GM23338 (cell line): Measurements from ENCODE around the gene S100B. TPM values are rescaled to one million over a fixed set of nuclear protein-coding genes. Genes with fewer than 3 reads are reported as not detected.

Experiments
- ATAC-seq: fragments of 200-7000 bp; cut with Tn5 transposase; 3 replicates; pipeline ENCODE4 v1.9.1; 2020
- DNase-seq: peaks from one replicate; pipeline ENCODE4 v3.0.0-alpha.2; 2015; ENCODE audit warnings: low spot score
- H2AFZ ChIP-seq: fragments of 200-600 bp; sonication (generic); 2 replicates; pipeline ENCODE4 v1.8.0; 2016; ENCODE audit warnings: antibody characterized with exemption, mild to moderate bottlenecking, moderate library complexity
- H3F3A ChIP-seq: fragments of 200-600 bp; sonication (generic); replicated peaks from 2 replicates; pipeline ENCODE4 v1.8.0; 2017; ENCODE audit warnings: antibody characterized with exemption, mixed run types, low read depth
- H3K27ac ChIP-seq: fragments of 200-600 bp; sonication (generic); 2 replicates; pipeline ENCODE4 v1.6.1; 2016; ENCODE audit warnings: low read depth
- H3K27me3 ChIP-seq: fragments of 200-600 bp; sonication (generic); 2 replicates; pipeline ENCODE4 v1.8.0; 2016; ENCODE audit warnings: mild to moderate bottlenecking, mixed run types, moderate library complexity; ENCODE audit not compliant: insufficient read depth
- H3K36me3 ChIP-seq: fragments of 200-600 bp; sonication (generic); 2 replicates; pipeline ENCODE4 v1.8.0; 2016; ENCODE audit warnings: mild to moderate bottlenecking; ENCODE audit not compliant: insufficient read depth
- H3K4me1 ChIP-seq: fragments of 200-600 bp; sonication (generic); 2 replicates; pipeline ENCODE4 v1.8.0; 2016; ENCODE audit warnings: mild to moderate bottlenecking, moderate library complexity; ENCODE audit not compliant: insufficient read depth
- H3K4me2 ChIP-seq: fragments of 200-600 bp; sonication (generic); 2 replicates; pipeline ENCODE4 v1.7.1; 2017; ENCODE audit warnings: mixed run types
- H3K4me3 ChIP-seq: fragments of 200-600 bp; sonication (generic); 2 replicates; pipeline ENCODE4 v1.6.1; 2016; ENCODE audit warnings: mixed run types
- H3K79me2 ChIP-seq: fragments of 200-600 bp; sonication (generic); replicated peaks from 2 replicates; pipeline ENCODE4 v1.8.0; 2017; ENCODE audit warnings: mild to moderate bottlenecking; ENCODE audit not compliant: insufficient read depth
- H3K9me2 ChIP-seq: fragments of 200-600 bp; sonication (generic); 2 replicates; pipeline ENCODE4 v1.8.0; 2017; ENCODE audit not compliant: insufficient read depth
- H4K20me1 ChIP-seq: fragments of 200-600 bp; sonication (generic); replicated peaks from 2 replicates; pipeline ENCODE4 v1.8.0; 2017; ENCODE audit warnings: mild to moderate bottlenecking; ENCODE audit not compliant: insufficient read depth
- H3K27ac Mint-ChIP-seq: 2 replicates; pipeline ENCODE4 v1.8.0; 2020; ENCODE audit warnings: inconsistent platforms, mild to moderate bottlenecking, moderate library complexity, mixed read lengths
- H3K27me3 Mint-ChIP-seq: 3 replicates; pipeline ENCODE4 v1.8.0; 2022; ENCODE audit warnings: low read depth, mild to moderate bottlenecking, moderate library complexity, mixed read lengths, inconsistent platforms; ENCODE audit not compliant: insufficient read depth, poor library complexity
- H3K36me3 Mint-ChIP-seq: 3 replicates; pipeline ENCODE4 v1.8.0; 2021; ENCODE audit warnings: low read depth, mild to moderate bottlenecking, inconsistent platforms, moderate library complexity, mixed read lengths
- H3K4me1 Mint-ChIP-seq: 3 replicates; pipeline ENCODE4 v1.8.0; 2020; ENCODE audit warnings: mild to moderate bottlenecking, inconsistent platforms, mixed read lengths
- H3K4me3 Mint-ChIP-seq: 3 replicates; pipeline ENCODE4 v1.8.0; 2021; ENCODE audit warnings: moderate library complexity, mild to moderate bottlenecking, inconsistent platforms, mixed read lengths
- H3K9me3 Mint-ChIP-seq: 3 replicates; pipeline ENCODE4 v1.8.0; 2020; ENCODE audit warnings: moderate library complexity, mild to moderate bottlenecking, inconsistent platforms, mixed read lengths
- CREB1 ChIP-seq: fragments of 250-450 bp; sonication (Bioruptor Pico); IDR thresholded peaks from 2 replicates; pipeline ENCODE4 v1.5.0; 2020; ENCODE audit warnings: low read depth, mild to moderate bottlenecking, moderate library complexity
- CTCF ChIP-seq, 2 experiments: fragments of 200-600 bp in 1 of 2; sonication (generic) in 1 of 2; conservative IDR thresholded peaks; 2 replicates each; pipeline versions ENCODE4 v1.5.1 to v1.6.1; 2016 to 2017; ENCODE audit warnings: antibody characterized with exemption in 2 of 2, low read depth in 2 of 2, mild to moderate bottlenecking in 2 of 2, moderate library complexity in 1 of 2
- ETS1 ChIP-seq: IDR thresholded peaks from 2 replicates; pipeline ENCODE4 v1.6.1; 2016; ENCODE audit warnings: antibody characterized with exemption
- EZH2 ChIP-seq: fragments of 200-600 bp; sonication (generic); IDR thresholded peaks from one replicate; pipeline ENCODE4 v1.8.0; 2017; ENCODE audit warnings: antibody characterized with exemption, mild to moderate bottlenecking, low read depth; ENCODE audit not compliant: unreplicated experiment
- EZH2phosphoT487 ChIP-seq: fragments of 200-600 bp; sonication (generic); IDR thresholded peaks from one replicate; pipeline ENCODE4 v1.8.1; 2018; ENCODE audit warnings: antibody characterized with exemption; ENCODE audit not compliant: unreplicated experiment
- JUNB ChIP-seq: IDR thresholded peaks from one replicate; pipeline ENCODE4 v1.6.1; 2016; ENCODE audit warnings: antibody characterized with exemption; ENCODE audit not compliant: unreplicated experiment
- NANOG ChIP-seq: IDR thresholded peaks from 2 replicates; pipeline ENCODE4 v1.6.1; 2016; ENCODE audit warnings: antibody characterized with exemption, borderline replicate concordance
- POLR2AphosphoS5 ChIP-seq: IDR thresholded peaks from 2 replicates; pipeline ENCODE4 v1.6.1; 2016; ENCODE audit warnings: antibody characterized with exemption, low read depth
- REST ChIP-seq: IDR thresholded peaks from one replicate; pipeline ENCODE4 v1.6.1; 2018; ENCODE audit warnings: antibody characterized with exemption; ENCODE audit not compliant: unreplicated experiment
- STAT1 ChIP-seq: IDR thresholded peaks from one replicate; pipeline ENCODE4 v1.6.1; 2016; ENCODE audit warnings: antibody characterized with exemption; ENCODE audit not compliant: unreplicated experiment
- ZNF114 ChIP-seq: fragments of 250-450 bp; sonication (Bioruptor Pico); IDR thresholded peaks from 2 replicates; pipeline ENCODE4 v1.5.0; 2020; ENCODE audit warnings: mild to moderate bottlenecking, moderate library complexity
- ZNF331 ChIP-seq: fragments of 250-450 bp; sonication (Bioruptor Pico); IDR thresholded peaks from 2 replicates; pipeline ENCODE4 v1.5.0; 2020; ENCODE audit warnings: low read depth, mild to moderate bottlenecking, moderate library complexity
- ZNF462 ChIP-seq: fragments of 250-450 bp; sonication (Bioruptor Pico); IDR thresholded peaks from 2 replicates; pipeline ENCODE4 v1.5.0; 2020; ENCODE audit warnings: mild to moderate bottlenecking, moderate library complexity
- polyA plus RNA-seq: library from polyadenylated mRNA; unstranded; fragments of >200 nt; fragmentation: Nextera tagmentation; extraction: Ambion mirVana; gene quantifications from 2 replicates; pipeline ENCODE4 v1.2.1, GENCODE V29; 2016
- total RNA-seq: library from RNA; depleted of rRNA; stranded (reverse); fragments of >200 nt; shearing (Covaris generic); gene quantifications from 2 replicates; pipeline ENCODE4 v1.2.3, GENCODE V29; 2014

Gene S100B
- total and polyA plus RNA-seq, 2 experiments from 2014 or later: 0.97 to 1.5 TPM

- DNase-seq: no peak
- no peaks in the 10 kb centered on the region for H3K4me1 ChIP-seq
- no peak overlapping the region for H3K4me2 ChIP-seq
- H3K9me2 ChIP-seq: no peaks in the 10 kb centered on the region
- H3K4me3 Mint-ChIP-seq: no peak overlapping the region
- H3K79me2 ChIP-seq: no peaks in the 10 kb centered on the region
- no peaks in the 10 kb centered on the region for H3K4me1 Mint-ChIP-seq
- ATAC-seq: no peak
- no peaks in the 10 kb centered on the region for H3K9me3 Mint-ChIP-seq
- peaks cover 4% of the 10 kb centered on the region for H3K27me3 Mint-ChIP-seq
- H3K27ac ChIP-seq: no peak overlapping the region
- no peak overlapping the region; the same call in 1 of the 2 replicates for H3K27ac Mint-ChIP-seq
- H2AFZ ChIP-seq: no peak overlapping the region
- H3F3A ChIP-seq: no peaks in the 10 kb centered on the region
- TF ChIP-seq EZH2 (no peak), JUNB (no peak), STAT1 (no peak), ZNF462 (CRISPR knock-in tag) (no peak), REST (no peak), CREB1 (CRISPR knock-in tag) (no peak), EZH2phosphoT487 (no peak), ETS1 (no peak), ZNF331 (CRISPR knock-in tag) (no peak), NANOG (no peak), CTCF (conservative IDR thresholded peaks at IDR 0.05; ENCODE audit: low read depth in 2 of 2) (no peak), POLR2AphosphoS5 (no peak), ZNF114 (no peak)
- no peaks in the 10 kb centered on the region for H3K36me3 ChIP-seq
- peaks cover 22% of the 10 kb centered on the region for H3K36me3 Mint-ChIP-seq
- H3K4me3 ChIP-seq: no peak overlapping the region
- H4K20me1 ChIP-seq: no peaks in the 10 kb centered on the region
- no peaks in the 10 kb centered on the region for H3K27me3 ChIP-seq
These were observed 55.2 kb downstream of the S100B start for GRCh38 chr21:46549650-46550049.
